ENCODE results near the gene NAALADL2. TPM values are rescaled to one million over a fixed set of nuclear protein-coding genes. Genes with fewer than 3 reads are reported as not detected.

NAALADL2 gene
- total and polyA plus RNA-seq, 4 donors = 0.28 to 4.6 (median 3.1) TPM

DNA sequence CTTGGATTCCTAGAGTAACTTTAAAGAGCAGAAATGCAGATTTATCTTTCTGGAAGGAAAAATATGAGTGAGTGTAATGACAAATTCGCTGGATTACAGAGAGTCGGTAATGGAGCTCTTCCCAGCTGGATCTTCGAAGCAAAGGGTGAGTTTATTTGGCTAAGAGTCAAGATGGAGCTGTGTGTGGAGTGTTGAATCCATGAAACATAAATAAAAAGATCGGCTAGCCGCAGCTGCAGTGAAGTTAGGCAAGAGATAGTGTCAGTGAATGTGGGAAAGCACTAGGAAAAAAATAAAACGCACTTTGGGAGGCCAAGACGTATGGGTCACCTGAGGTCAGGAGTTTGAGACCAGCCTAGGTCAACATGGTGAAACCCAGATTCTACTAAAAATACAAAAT is 10.3 kb downstream of the NAALADL2 start:
- Histone ChIP-seq H3K9ac (ENCODE audit: low read depth in 1 of 2, low read length in 2 of 2) (no peak overlapping the region), H3K27me3 (ENCODE audit: control insufficient read depth in 4 of 4, insufficient read depth in 4 of 4, low read length in 3 of 4) (no peaks in the 10 kb centered on the region), H3K4me1 (ENCODE audit: control insufficient read depth in 4 of 4, insufficient read depth in 4 of 4, low read length in 3 of 4) (no peaks in the 10 kb centered on the region), H3K9me3 (ENCODE audit: control insufficient read depth in 4 of 4, low read length in 3 of 4) (no peaks in the 10 kb centered on the region), H3K27ac (ENCODE audit: low read depth in 1 of 2, low read length in 2 of 2) (no peak overlapping the region), H3K4me3 (ENCODE audit: low read depth in 1 of 3, low read length in 3 of 3) (no peak overlapping the region), H3K36me3 (ENCODE audit: control insufficient read depth in 4 of 4, insufficient read depth in 3 of 4, low read depth in 1 of 4, low read length in 3 of 4) (no peaks in the 10 kb centered on the region)
- 78% methylated on average over 7 of the region's 7 CpGs for WGBS
- no peak for TF ChIP-seq JUND (IDR thresholded peaks at IDR 0.05)
- TF ChIP-seq ATF3 (IDR thresholded peaks at IDR 0.05) = no peak
- no peak for TF ChIP-seq HNF4A (conservative IDR thresholded peaks at IDR 0.05)
- TF ChIP-seq RXRA (IDR thresholded peaks at IDR 0.05) = no peak
- no peak for TF ChIP-seq TAF1 (conservative IDR thresholded peaks at IDR 0.05)
- TF ChIP-seq RAD21 (IDR thresholded peaks at IDR 0.05) = no peak
- TF ChIP-seq, protein P1, sequence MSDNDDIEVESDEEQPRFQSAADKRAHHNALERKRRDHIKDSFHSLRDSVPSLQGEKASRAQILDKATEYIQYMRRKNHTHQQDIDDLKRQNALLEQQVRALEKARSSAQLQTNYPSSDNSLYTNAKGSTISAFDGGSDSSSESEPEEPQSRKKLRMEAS (IDR thresholded peaks at IDR 0.05) = no peak
- TF ChIP-seq YY1 (IDR thresholded peaks at IDR 0.05) = no peak
- TF ChIP-seq, protein P2, sequence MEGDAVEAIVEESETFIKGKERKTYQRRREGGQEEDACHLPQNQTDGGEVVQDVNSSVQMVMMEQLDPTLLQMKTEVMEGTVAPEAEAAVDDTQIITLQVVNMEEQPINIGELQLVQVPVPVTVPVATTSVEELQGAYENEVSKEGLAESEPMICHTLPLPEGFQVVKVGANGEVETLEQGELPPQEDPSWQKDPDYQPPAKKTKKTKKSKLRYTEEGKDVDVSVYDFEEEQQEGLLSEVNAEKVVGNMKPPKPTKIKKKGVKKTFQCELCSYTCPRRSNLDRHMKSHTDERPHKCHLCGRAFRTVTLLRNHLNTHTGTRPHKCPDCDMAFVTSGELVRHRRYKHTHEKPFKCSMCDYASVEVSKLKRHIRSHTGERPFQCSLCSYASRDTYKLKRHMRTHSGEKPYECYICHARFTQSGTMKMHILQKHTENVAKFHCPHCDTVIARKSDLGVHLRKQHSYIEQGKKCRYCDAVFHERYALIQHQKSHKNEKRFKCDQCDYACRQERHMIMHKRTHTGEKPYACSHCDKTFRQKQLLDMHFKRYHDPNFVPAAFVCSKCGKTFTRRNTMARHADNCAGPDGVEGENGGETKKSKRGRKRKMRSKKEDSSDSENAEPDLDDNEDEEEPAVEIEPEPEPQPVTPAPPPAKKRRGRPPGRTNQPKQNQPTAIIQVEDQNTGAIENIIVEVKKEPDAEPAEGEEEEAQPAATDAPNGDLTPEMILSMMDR (IDR thresholded peaks at IDR 0.05; ENCODE audit: low read depth, low read length, missing input control) = no peak
- TF ChIP-seq REST (IDR thresholded peaks at IDR 0.05) = no peak
- no peak for TF ChIP-seq GABPA (IDR thresholded peaks at IDR 0.05 in 1 of 2, conservative IDR thresholded peaks at IDR 0.05 in 1 of 2)
- no peak for TF ChIP-seq EGR1 (IDR thresholded peaks at IDR 0.05; ENCODE audit: low read depth in 2 of 2)
- no peak for TF ChIP-seq HNF4G (IDR thresholded peaks at IDR 0.05)
- TF ChIP-seq FOXA2 (IDR thresholded peaks at IDR 0.05) = no peak
- no peak for DNase-seq (ENCODE audit: low spot score)

DNA sequence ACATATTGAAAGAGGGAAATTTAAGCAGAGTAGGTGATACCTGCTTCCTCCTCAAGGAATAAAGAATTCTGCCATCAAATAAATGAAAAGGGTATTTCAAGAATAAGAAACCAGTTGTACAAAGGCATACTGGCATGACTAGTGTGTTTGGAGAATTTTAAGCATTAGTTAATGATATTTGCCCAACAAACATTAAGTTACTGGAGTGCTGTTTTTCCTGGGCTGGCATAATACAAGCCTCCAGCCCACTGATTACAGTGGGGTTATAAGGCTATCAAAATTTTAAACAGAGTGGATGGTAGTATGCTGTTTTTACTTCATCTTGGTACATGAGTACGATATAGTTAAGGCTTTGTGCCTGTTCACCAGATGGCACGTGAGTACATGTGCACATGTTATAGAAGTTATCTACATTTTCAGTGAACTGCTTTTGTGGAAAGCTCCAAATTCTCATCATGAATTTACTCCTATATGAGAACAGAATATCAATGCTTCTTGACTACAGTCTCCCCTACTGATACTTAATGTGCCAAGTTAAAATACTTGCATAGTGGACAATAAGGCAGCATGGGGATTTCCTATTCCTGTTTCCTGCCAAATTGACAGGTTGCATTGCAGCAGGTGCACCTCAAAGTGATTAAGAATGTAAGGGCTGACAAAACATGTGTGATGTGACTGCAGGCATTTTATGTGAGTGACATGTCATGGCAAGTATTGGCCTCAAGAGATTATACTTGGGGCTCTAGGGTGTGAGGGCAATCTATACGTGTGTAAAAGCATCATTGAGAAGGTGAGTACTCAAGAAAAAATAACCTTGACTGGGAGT is 14.9 kb downstream of the NAALADL2 start:
- WGBS = 82% methylated on average over 3 of the region's 3 CpGs
- no peak for DNase-seq (ENCODE audit: low spot score)
- Histone ChIP-seq H3K4me1 (ENCODE audit: control insufficient read depth in 4 of 4, insufficient read depth in 4 of 4, low read length in 3 of 4) (no peaks in the 10 kb centered on the region), H3K27me3 (ENCODE audit: control insufficient read depth in 4 of 4, insufficient read depth in 4 of 4, low read length in 3 of 4) (no peaks in the 10 kb centered on the region), H3K4me3 (ENCODE audit: low read depth in 1 of 3, low read length in 3 of 3) (no peak overlapping the region), H3K9ac (ENCODE audit: low read depth in 1 of 2, low read length in 2 of 2) (no peak overlapping the region), H3K36me3 (ENCODE audit: control insufficient read depth in 4 of 4, insufficient read depth in 3 of 4, low read depth in 1 of 4, low read length in 3 of 4) (no peaks in the 10 kb centered on the region), H3K27ac (ENCODE audit: low read depth in 1 of 2, low read length in 2 of 2) (no peak overlapping the region), H3K9me3 (ENCODE audit: control insufficient read depth in 4 of 4, low read length in 3 of 4) (no peaks in the 10 kb centered on the region)
- TF ChIP-seq FOXA1 (IDR thresholded peaks at IDR 0.05) (no peak), RXRA (IDR thresholded peaks at IDR 0.05) (no peak), SP1 (IDR thresholded peaks at IDR 0.05) (no peak), HNF4G (IDR thresholded peaks at IDR 0.05) (no peak), FOXA2 (IDR thresholded peaks at IDR 0.05) (no peak), EGR1 (IDR thresholded peaks at IDR 0.05; ENCODE audit: low read depth in 2 of 2) (no peak), ATF3 (IDR thresholded peaks at IDR 0.05) (no peak)
- TF ChIP-seq, protein P2 (IDR thresholded peaks at IDR 0.05; ENCODE audit: low read depth, low read length, missing input control) = no peak
- TF ChIP-seq, protein P1 (IDR thresholded peaks at IDR 0.05) = no peak
- TF ChIP-seq, protein P3, sequence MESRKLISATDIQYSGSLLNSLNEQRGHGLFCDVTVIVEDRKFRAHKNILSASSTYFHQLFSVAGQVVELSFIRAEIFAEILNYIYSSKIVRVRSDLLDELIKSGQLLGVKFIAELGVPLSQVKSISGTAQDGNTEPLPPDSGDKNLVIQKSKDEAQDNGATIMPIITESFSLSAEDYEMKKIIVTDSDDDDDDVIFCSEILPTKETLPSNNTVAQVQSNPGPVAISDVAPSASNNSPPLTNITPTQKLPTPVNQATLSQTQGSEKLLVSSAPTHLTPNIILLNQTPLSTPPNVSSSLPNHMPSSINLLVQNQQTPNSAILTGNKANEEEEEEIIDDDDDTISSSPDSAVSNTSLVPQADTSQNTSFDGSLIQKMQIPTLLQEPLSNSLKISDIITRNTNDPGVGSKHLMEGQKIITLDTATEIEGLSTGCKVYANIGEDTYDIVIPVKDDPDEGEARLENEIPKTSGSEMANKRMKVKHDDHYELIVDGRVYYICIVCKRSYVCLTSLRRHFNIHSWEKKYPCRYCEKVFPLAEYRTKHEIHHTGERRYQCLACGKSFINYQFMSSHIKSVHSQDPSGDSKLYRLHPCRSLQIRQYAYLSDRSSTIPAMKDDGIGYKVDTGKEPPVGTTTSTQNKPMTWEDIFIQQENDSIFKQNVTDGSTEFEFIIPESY (IDR thresholded peaks at IDR 0.05) = no peak

Measured in liver (tissue), 9 donors.